GM23338 (cell line): ENCODE measurements around the gene ADAT1.

ENCODE experiments used
- EZH2 ChIP-seq: fragments of 200-600 bp; sonication (generic); IDR thresholded peaks from one replicate; pipeline ENCODE4 v1.8.0; 2017; ENCODE audit warnings: antibody characterized with exemption, mild to moderate bottlenecking, low read depth; ENCODE audit not compliant: unreplicated experiment
- JUNB ChIP-seq: IDR thresholded peaks from one replicate; pipeline ENCODE4 v1.6.1; 2016; ENCODE audit warnings: antibody characterized with exemption; ENCODE audit not compliant: unreplicated experiment
- POLR2AphosphoS5 ChIP-seq: IDR thresholded peaks from 2 replicates; pipeline ENCODE4 v1.6.1; 2016; ENCODE audit warnings: antibody characterized with exemption, low read depth
- REST ChIP-seq: IDR thresholded peaks from one replicate; pipeline ENCODE4 v1.6.1; 2018; ENCODE audit warnings: antibody characterized with exemption; ENCODE audit not compliant: unreplicated experiment
- TF ChIP-seq, protein P1 (sequence below), 2 experiments: fragments of 200-600 bp in 1 of 2; sonication (generic) in 1 of 2; conservative IDR thresholded peaks; 2 replicates each; pipeline versions ENCODE4 v1.5.1 to v1.6.1; 2016 to 2017; ENCODE audit warnings: antibody characterized with exemption in 2 of 2, low read depth in 2 of 2, mild to moderate bottlenecking in 2 of 2, moderate library complexity in 1 of 2

DNA sequence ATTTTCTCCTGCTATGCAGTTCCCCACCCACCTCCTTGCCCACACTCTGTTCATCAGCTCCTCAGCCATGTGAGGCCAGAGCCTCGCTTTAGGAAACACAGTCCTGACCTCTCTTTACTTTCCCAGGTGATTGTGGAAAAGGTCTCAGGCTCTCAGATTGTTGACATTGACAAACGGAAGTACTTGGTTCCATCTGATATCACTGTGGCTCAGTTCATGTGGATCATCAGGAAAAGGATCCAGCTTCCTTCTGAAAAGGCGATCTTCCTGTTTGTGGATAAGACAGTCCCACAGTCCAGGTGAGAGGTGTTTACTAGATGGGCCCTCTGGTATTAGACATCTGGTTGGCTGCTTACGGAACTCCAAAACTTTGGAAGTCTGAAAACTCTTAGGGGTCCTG, 55.2 kb downstream of the ADAT1 start:
- TF ChIP-seq, protein P1, sequence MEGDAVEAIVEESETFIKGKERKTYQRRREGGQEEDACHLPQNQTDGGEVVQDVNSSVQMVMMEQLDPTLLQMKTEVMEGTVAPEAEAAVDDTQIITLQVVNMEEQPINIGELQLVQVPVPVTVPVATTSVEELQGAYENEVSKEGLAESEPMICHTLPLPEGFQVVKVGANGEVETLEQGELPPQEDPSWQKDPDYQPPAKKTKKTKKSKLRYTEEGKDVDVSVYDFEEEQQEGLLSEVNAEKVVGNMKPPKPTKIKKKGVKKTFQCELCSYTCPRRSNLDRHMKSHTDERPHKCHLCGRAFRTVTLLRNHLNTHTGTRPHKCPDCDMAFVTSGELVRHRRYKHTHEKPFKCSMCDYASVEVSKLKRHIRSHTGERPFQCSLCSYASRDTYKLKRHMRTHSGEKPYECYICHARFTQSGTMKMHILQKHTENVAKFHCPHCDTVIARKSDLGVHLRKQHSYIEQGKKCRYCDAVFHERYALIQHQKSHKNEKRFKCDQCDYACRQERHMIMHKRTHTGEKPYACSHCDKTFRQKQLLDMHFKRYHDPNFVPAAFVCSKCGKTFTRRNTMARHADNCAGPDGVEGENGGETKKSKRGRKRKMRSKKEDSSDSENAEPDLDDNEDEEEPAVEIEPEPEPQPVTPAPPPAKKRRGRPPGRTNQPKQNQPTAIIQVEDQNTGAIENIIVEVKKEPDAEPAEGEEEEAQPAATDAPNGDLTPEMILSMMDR (conservative IDR thresholded peaks at IDR 0.05; ENCODE audit: low read depth in 2 of 2), result no peak
- TF ChIP-seq POLR2AphosphoS5 (no peak), JUNB (no peak), REST (no peak), EZH2 (no peak)
